GM12873 (cell line): ENCODE results near the gene CHI3L1.

Experiments
- TF ChIP-seq, protein P1 (sequence below): IDR thresholded peaks from 2 replicates; pipeline ENCODE4 v1.5.1; 2012; ENCODE audit warnings: low read depth, mild to moderate bottlenecking, moderate library complexity, low read length, control low read depth; ENCODE audit not compliant: insufficient read depth; ENCODE audit errors: missing control alignments

Gene CHI3L1

DNA sequence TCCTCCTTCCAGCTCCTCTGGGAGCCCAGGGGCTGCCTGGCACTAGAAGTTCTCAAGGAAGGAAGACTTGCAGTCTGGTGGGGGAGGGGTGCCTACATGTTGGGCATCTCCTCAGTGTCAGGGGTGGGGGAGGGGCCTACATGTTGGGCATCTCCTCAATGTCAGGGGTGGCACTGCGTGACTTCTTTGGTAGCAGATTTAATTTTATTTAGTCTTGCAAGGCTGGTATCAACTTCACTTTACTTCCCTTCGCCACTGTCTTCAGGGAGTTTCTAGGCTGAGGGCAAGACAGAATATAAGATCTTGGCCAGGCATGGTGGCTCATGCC is 40.5 kb downstream of the CHI3L1 start:
- TF ChIP-seq, protein P1, sequence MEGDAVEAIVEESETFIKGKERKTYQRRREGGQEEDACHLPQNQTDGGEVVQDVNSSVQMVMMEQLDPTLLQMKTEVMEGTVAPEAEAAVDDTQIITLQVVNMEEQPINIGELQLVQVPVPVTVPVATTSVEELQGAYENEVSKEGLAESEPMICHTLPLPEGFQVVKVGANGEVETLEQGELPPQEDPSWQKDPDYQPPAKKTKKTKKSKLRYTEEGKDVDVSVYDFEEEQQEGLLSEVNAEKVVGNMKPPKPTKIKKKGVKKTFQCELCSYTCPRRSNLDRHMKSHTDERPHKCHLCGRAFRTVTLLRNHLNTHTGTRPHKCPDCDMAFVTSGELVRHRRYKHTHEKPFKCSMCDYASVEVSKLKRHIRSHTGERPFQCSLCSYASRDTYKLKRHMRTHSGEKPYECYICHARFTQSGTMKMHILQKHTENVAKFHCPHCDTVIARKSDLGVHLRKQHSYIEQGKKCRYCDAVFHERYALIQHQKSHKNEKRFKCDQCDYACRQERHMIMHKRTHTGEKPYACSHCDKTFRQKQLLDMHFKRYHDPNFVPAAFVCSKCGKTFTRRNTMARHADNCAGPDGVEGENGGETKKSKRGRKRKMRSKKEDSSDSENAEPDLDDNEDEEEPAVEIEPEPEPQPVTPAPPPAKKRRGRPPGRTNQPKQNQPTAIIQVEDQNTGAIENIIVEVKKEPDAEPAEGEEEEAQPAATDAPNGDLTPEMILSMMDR, result no peak

DNA sequence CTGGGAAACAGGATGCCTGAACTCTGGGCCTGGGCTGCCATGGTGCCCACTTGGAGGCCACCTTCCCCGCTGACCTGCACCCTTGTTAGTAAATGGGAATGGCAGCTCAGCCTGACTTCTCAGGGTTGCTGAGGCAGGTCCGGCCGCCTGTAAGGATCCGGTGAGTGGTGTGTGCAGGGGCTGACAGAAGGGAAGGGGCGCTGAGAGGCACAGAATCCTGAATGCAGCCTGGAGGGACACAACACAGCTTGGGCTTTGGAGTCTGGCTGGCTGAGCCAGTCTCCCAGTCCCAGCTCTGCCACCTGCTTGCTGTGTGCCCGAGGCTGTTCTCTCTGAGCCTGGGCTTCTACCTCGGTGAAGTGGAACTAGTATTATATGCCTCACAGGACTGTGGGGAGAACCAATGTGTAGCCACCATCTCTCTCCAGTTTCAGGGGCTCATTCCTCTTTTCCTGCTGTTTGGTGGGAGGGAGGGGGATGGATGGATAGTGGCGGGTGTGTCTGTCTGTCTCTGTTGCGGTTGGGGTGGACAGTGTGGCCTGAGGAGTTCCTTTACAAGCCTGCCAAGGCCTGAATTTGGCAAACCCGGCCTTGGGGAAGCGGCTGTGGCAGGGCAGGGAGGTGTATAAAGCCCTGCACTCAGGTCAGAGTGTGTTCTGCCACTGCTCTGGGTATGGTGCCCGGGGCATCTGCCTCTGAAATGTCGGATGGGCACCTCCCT is 41.0 kb downstream of the CHI3L1 start:
- TF ChIP-seq, protein P1, result no peak

DNA sequence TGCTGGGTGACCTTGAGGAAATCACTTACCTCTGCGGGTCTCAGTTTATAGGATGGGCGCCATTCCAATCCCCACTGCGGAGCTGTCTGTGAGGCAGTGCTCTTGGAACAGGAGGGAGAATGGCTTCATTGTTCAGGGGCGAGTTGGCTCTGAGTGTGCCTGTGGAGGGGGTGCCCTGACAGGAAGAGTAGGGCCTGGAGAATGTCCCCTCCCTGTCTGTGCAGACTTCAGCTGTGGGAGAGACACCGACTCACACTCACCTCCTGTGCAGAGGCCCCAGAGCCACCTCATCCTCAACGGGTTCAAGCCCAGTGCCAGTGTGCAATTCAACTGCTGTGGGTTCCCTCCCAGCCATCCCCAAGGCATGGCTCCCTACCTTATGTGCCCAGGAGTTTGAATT is 41.8 kb downstream of the CHI3L1 start:
- TF ChIP-seq, protein P1, result no peak

DNA sequence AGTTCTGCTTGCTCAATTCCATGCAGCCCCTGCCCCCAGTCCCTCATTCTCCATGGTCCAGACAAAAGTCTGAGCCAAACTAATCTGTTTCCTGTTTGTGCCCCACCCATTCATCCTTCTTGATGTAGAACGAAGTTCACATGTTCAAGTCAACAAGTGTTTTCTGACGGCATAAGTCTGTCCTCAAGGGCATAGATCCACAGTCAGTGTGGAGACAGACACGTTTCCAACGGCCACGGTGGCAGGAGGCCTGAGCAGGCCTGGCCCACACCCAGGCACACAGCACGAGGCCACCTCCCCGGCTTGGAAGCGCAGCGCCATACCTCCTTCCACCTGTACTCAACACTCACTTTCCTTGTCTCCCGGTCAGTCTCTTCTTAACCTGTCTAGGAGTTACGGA is 42.9 kb downstream of the CHI3L1 start:
- TF ChIP-seq, protein P1, result no peak

DNA sequence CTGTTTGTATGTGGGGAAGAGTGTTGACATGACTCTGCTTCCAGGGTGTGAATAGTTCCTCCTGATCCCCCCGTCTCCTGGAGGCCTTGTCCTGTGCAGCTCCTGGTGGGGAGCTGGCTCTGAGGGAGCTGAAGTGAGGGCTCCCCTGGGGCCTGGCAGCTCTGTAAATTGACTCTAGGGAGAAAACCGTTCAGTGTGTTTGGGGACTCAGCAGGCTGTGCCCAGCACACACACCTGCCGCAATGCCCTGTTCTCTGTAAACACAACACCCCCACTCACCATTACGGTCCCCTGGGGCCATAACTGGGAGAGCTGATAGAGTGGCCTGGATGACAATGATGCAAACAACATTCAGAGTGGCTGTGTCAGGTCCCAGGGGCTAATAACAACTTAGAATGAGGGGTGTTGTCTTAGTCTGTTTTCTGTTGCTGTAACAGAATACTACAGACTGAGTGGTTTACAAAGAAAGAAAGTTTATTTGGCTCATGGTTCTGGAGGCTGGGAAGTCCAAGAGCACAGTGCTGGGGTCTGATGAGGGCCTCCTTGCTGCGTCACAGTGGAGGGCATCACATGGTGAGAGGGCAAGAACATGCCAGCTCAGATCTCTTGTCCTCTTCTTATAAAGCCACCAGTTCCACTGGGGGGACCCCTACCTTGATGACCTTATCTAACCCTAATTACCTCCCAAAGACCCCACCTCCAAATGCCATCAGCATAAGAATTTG is 43.7 kb downstream of the CHI3L1 start:
- TF ChIP-seq, protein P1, result no peak

DNA sequence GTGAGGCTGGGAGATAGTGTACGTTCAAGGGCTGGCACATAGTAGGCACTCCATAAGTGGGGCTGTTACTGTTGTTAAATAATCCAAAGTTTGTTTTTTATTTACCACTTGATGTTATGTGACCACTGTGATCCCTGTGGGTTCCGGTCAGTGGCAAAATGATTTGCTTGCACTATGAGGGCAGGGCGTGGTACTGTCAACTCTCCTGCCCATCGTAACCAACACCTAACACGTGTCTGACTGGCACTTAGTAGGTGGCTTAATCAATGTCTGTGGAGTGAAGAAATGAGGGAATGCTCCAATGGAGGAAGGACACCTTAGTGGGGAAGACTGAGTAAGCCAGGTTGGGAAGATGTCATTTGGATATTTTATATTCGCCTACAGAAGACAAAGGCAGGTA is 44.4 kb downstream of the CHI3L1 start:
- TF ChIP-seq, protein P1, result no peak

DNA sequence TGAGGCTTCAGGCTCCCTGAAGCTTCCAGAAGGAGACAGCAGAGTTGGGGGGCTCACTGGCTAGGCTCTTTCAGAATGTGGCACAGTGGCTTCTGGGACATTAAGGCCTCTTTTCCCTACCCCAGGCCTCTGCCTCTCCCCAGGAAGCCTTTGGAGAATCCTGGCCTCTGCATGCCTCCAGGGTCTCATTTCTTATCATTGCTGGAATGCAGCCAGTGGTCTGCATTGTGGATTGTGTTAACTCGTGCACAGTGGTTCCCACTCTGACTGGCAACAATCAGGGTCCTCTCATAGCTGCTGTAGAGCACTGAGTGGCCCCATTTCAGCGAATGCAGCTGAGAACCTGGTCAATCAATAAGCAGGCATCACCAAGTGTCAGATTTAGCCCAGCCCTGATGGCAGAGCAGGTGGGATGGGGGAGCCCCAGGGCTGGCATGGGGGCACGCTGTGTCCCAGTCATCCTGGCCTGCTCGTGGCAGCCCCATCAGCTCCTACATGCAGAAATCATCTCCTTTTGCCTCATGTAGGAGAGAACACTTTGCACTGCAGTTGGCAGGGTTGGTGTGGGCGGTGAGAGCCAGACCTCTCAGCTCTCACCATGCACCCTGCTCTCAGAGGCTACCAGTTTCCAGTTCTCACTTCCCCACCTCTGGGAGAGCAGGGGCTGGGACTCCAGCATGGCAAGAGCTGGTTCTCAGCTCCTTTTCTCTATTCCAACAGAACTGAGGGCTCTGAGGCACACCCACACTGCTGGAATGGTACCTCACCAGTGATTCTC is 45.6 kb downstream of the CHI3L1 start:
- TF ChIP-seq, protein P1, result no peak
